Measurements from ENCODE around the gene CRYGS.

DNA sequence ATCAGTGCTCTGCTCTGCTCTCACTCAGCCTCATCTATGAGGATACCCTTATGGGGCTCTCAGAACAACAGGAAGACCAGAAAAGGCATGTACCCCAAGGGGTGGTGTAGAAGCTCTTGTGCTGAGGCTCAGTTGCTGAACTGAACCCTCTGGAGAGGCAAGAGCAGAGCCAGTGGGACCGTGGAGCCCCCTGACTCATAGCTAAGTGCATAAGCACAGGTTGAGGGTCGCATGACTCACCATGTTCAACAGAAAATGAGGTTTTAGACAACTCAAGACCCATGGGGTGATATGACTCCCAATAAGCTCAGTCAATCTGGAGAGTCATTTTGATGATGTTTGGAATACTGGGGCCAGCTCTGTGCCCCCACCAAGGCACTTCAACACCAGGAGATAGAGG is 37.3 kb downstream of the CRYGS start:
- TF ChIP-seq, protein P1, sequence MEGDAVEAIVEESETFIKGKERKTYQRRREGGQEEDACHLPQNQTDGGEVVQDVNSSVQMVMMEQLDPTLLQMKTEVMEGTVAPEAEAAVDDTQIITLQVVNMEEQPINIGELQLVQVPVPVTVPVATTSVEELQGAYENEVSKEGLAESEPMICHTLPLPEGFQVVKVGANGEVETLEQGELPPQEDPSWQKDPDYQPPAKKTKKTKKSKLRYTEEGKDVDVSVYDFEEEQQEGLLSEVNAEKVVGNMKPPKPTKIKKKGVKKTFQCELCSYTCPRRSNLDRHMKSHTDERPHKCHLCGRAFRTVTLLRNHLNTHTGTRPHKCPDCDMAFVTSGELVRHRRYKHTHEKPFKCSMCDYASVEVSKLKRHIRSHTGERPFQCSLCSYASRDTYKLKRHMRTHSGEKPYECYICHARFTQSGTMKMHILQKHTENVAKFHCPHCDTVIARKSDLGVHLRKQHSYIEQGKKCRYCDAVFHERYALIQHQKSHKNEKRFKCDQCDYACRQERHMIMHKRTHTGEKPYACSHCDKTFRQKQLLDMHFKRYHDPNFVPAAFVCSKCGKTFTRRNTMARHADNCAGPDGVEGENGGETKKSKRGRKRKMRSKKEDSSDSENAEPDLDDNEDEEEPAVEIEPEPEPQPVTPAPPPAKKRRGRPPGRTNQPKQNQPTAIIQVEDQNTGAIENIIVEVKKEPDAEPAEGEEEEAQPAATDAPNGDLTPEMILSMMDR (IDR thresholded peaks at IDR 0.05) = no peak
- TF ChIP-seq ZFX (IDR thresholded peaks at IDR 0.05; ENCODE audit: borderline replicate concordance) = no peak
